Erythroblast (primary cell): ENCODE measurements around the gene PAN2.
"Not testable (repeated sequence)": the region's sequence is repeated elsewhere in the genome, so short reads cannot be mapped to it uniquely, and the experiment has no call there.

Experiments used
- DNase-seq, 2 experiments: peaks; one replicate each; lab custom pipeline; 2025; lab: John Stamatoyannopoulos, UW
- GATA1 ChIP-seq: IDR thresholded peaks from 2 replicates; pipeline ENCODE4 v1.6.1; 2011; ENCODE audit warnings: low read depth, mild to moderate bottlenecking, control low read depth, low read length, moderate library complexity
- POLR2A ChIP-seq: IDR thresholded peaks from 2 replicates; pipeline ENCODE4 v1.6.1; 2011; ENCODE audit warnings: mild to moderate bottlenecking, low read length

Gene PAN2

GRCh38 chr12:56358836-56359532 is 25.2 kb upstream of the PAN2 start:
- TF ChIP-seq GATA1: no peak
- no peak for TF ChIP-seq POLR2A
- DNase-seq: peak; percentile 19 to 44

GRCh38 chr12:56351325-56351724 is 17.5 kb upstream of the PAN2 start:
- TF ChIP-seq POLR2A (no peak), GATA1 (no peak)
- DNase-seq: no peak

DNA sequence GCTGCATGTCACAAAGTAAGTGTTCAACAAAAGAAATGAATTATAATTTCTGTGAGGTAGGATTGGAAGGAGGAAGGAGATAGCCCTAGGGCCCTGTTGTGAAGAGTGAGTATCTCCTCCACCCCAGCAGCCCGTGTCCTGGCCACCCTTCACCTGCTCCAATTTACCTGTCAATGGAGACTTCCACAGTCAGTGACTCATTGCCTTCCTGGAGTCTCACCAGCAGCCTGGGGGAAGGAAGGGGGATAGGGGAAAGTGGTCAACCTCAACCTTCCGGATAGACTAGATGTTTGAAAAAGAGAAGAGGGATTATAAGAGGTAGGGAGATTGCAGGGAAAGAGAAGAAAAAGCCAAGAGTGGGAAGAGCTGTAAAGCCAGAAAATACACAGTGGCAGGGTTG is 16.9 kb upstream of the PAN2 start:
- TF ChIP-seq POLR2A (no peak), GATA1 (no peak)
- DNase-seq: no peak

GRCh38 chr12:56348776-56349175 is 15.0 kb upstream of the PAN2 start:
- TF ChIP-seq POLR2A (no peak), GATA1 (no peak)
- no peak for DNase-seq

- not testable (repeated sequence) for DNase-seq
Measured at GRCh38 chr12:56347255-56347654, 13.5 kb upstream of the PAN2 start.

DNA sequence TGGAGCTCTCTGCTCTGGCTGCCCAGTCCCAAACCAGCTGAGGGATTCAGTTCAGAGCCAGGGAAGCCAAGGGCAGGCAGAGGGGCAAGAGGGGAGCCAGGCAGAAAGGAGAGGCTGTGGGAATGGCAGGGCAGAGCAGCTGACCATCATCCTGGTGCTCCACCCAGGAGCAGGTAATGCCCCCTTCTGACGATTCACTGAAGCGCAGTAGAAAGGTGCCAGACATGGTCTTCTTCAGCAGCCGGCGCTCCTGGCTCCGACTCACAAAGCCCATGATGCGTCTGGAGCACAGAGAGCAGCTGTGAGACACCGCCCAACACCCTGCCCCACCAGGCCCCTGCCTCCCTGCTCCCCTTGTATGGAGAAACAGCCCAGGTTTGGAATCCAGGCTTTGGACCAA is 12.9 kb upstream of the PAN2 start:
- peak in 1 of 2 experiments; percentile 12 for DNase-seq
- TF ChIP-seq GATA1 (no peak), POLR2A (no peak)

- DNase-seq: not testable (repeated sequence)
Measured at GRCh38 chr12:56342290-56342689, 8.5 kb upstream of the PAN2 start.

DNA sequence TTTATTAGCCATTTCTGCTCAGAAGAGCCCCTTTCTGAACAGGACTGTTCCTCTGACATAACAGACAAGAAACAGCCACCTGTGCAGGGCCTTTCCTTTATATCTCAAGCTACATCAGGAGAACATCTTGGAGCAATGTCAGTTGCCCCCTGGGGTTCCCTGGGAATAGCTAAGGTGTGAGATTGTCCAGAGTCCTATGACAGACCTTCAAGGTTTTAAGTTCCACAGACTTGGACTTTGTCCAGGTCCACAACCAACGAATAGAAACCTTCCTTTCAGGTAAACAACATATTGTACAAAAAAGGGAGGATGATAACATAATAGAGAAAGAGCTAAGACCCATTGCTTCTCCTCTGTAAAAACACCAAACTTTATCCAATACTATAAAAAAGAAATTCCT is 7.8 kb upstream of the PAN2 start:
- DNase-seq: no peak
- TF ChIP-seq GATA1 (no peak), POLR2A (no peak)

DNA sequence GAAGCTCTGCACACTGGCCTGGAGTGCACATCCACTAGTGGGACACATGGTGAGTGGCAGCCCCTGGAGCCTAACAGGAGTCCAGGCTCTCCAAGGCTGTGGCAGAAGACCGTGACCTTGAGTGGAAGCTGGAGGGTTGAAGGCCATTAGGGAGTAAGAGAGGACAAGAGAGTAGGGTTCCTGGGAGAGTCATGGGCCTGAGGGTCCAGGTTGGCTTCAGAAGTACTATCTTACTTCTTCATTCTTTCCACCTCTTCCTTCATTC is 5.3 kb upstream of the PAN2 start:
- DNase-seq: no peak
- TF ChIP-seq POLR2A: no peak
- no peak for TF ChIP-seq GATA1

- TF ChIP-seq POLR2A (no peak), GATA1 (no peak)
- DNase-seq: no peak
Measured at GRCh38 chr12:56338308-56339157, 4.7 kb upstream of the PAN2 start, which contains the start of gene IL23A. Gene IL23A, plus strand, starts transcription at chr12:56338884. Its CDS starts 161 bp downstream, at chr12:56339045.

- no peak for TF ChIP-seq POLR2A
- no peak for TF ChIP-seq GATA1
- DNase-seq: peak in 1 of 2 experiments; percentile 66
Measured at GRCh38 chr12:56337753-56338251, 4.0 kb upstream of the PAN2 start.

GRCh38 chr12:56336361-56337167 is 2.8 kb upstream of the PAN2 start:
- no peak for DNase-seq
- TF ChIP-seq POLR2A (no peak), GATA1 (no peak)

DNA sequence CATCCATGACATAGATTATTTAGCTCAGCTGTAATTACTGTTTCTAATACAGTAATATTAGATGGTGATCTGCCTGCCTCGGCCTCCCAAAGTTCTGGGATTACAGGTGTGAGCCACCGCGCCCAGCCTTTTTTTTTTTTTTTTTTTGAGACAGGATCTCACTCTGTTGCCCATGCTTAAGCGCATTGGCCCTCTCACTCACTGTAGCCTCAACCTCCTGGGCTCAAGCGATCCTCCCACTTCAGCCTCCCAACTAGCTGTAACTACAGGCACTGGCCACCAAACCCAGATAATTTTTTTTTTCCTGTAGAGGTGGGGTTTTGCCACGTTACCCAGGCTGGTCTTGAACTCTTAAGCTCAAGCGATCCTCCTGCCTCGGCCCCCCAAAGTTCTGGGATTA is 1.7 kb upstream of the PAN2 start:
- DNase-seq: not testable (repeated sequence)

DNA sequence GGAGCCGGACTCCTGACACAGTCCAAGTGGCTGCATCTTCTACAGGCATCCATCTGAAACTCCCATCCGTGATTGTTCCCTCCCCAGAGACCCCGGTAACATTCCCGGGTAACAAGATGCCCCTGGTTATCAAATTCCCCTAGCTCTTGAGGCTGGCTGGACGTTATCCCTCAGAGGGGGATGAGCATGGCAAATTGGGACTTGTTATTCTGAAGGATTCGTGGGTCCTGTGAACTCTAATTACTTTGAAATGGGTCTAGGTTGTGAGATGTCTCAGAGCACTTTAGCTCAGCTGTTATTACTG is 642 bp upstream of the PAN2 start:
- peak in 1 of 2 experiments; percentile 61 for DNase-seq
- TF ChIP-seq GATA1 (no peak), POLR2A (no peak)
